HG03064 (cell line): ENCODE results near the gene IGSF6.
"Not testable (repeated sequence)": the region's sequence is repeated elsewhere in the genome, so short reads cannot be mapped to it uniquely, and the experiment has no call there.

Experiments used
- ATAC-seq: cut with Tn5 transposase; IDR thresholded peaks from one replicate; pipeline ENCODE4 v1.9.1; 2021; ENCODE audit warnings: low read depth; ENCODE audit not compliant: unreplicated experiment

IGSF6 gene

GRCh38 chr16:21652453-21652852 lies at the start of gene IGSF6:
Gene IGSF6 (minus strand): TSS chr16:21652608. CDS start chr16:21652598, 10 bp downstream.
- ATAC-seq: no peak

GRCh38 chr16:21701271-21701670 lies 48.9 kb upstream of the IGSF6 start:
- no peak for ATAC-seq

- ATAC-seq: no peak
Observed at GRCh38 chr16:21698169-21699032, 46.0 kb upstream of the IGSF6 start.

- ATAC-seq: no peak
Observed at GRCh38 chr16:21697032-21697431, 44.6 kb upstream of the IGSF6 start.

GRCh38 chr16:21694609-21695008 lies 42.2 kb upstream of the IGSF6 start:
- no peak for ATAC-seq

GRCh38 chr16:21690967-21691366 lies 38.6 kb upstream of the IGSF6 start:
- ATAC-seq: not testable (repeated sequence)

GRCh38 chr16:21689107-21689506 lies 36.7 kb upstream of the IGSF6 start:
- ATAC-seq: no peak

- ATAC-seq: no peak
Observed at GRCh38 chr16:21685034-21685455, 32.6 kb upstream of the IGSF6 start.

- no peak for ATAC-seq
Observed at GRCh38 chr16:21684199-21684598, 31.8 kb upstream of the IGSF6 start.

GRCh38 chr16:21683184-21683583 lies 30.8 kb upstream of the IGSF6 start:
- no peak for ATAC-seq

- ATAC-seq: not testable (repeated sequence)
Observed at GRCh38 chr16:21680714-21681113, 28.3 kb upstream of the IGSF6 start.

- ATAC-seq: not testable (repeated sequence)
Observed at GRCh38 chr16:21674456-21674855, 22.0 kb upstream of the IGSF6 start.

- ATAC-seq: no peak
Observed at GRCh38 chr16:21673469-21673868, 21.1 kb upstream of the IGSF6 start.

GRCh38 chr16:21667575-21667974 lies 15.2 kb upstream of the IGSF6 start:
- no peak for ATAC-seq

- ATAC-seq: no peak
Observed at GRCh38 chr16:21666772-21667171, 14.4 kb upstream of the IGSF6 start.

- ATAC-seq: no peak
Observed at GRCh38 chr16:21664801-21665492, 12.5 kb upstream of the IGSF6 start.

GRCh38 chr16:21663889-21664647 lies 11.7 kb upstream of the IGSF6 start, which contains the start of gene OTOA:
Gene OTOA (plus strand): TSS chr16:21663968. CDS start chr16:21678515, 14,547 bp downstream.
- no peak for ATAC-seq

- no peak for ATAC-seq
Observed at GRCh38 chr16:21659124-21659523, 6.7 kb upstream of the IGSF6 start.

GRCh38 chr16:21656795-21657768 lies 4.7 kb upstream of the IGSF6 start:
- no peak for ATAC-seq

- no peak for ATAC-seq
Observed at GRCh38 chr16:21654881-21655280, 2.5 kb upstream of the IGSF6 start.
